Activated naive CD4-positive, alpha-beta T cell treated with anti-CD3 and anti-CD28 coated beads for 36 hours (primary cell): ENCODE results near the gene GALNT18. TPM values are rescaled to one million over a fixed set of nuclear protein-coding genes. Genes with fewer than 3 reads are reported as not detected.

Experiments used
- CTCF ChIA-PET: fragments of 350-600 bp; sonication (Branson Sonifier 250); formaldehyde crosslinking; loops from one replicate; lab custom pipeline; 2021; ENCODE audit warnings: antibody characterized with exemption; lab: Charles Lee
- DNase-seq: peaks from one replicate; pipeline ENCODE4 v3.0.0-alpha.2; 2020
- H3K27ac Mint-ChIP-seq: one replicate; pipeline ENCODE4 v1.8.0; 2021; ENCODE audit warnings: mild to moderate bottlenecking, mixed read lengths
- H3K27me3 Mint-ChIP-seq: one replicate; pipeline ENCODE4 v1.8.0; 2021; ENCODE audit warnings: low read depth, mixed read lengths
- H3K36me3 Mint-ChIP-seq: one replicate; pipeline ENCODE4 v1.8.0; 2021; ENCODE audit warnings: low read depth, mixed read lengths
- H3K4me1 Mint-ChIP-seq: one replicate; pipeline ENCODE4 v1.8.0; 2021; ENCODE audit warnings: low read depth, mixed read lengths
- H3K4me3 Mint-ChIP-seq: one replicate; pipeline ENCODE4 v1.8.0; 2021; ENCODE audit warnings: mild to moderate bottlenecking, moderate library complexity, mixed read lengths
- H3K9me3 Mint-ChIP-seq: one replicate; pipeline ENCODE4 v1.8.0; 2021; ENCODE audit warnings: mixed read lengths
- intact Hi-C: fragments of 100-400 bp; cut with micrococcal nuclease; formaldehyde crosslinking; loops from one replicate; pipeline ENCODE4 v1.15.1; 2023
- total RNA-seq, 2 experiments: library from RNA; stranded (reverse); gene quantifications; one replicate each; pipeline ENCODE4 v1.2.3, GENCODE V29; 2021

Gene GALNT18
- total RNA-seq, 2 experiments from 2014 or later = 4.3 to 4.7 TPM

DNA sequence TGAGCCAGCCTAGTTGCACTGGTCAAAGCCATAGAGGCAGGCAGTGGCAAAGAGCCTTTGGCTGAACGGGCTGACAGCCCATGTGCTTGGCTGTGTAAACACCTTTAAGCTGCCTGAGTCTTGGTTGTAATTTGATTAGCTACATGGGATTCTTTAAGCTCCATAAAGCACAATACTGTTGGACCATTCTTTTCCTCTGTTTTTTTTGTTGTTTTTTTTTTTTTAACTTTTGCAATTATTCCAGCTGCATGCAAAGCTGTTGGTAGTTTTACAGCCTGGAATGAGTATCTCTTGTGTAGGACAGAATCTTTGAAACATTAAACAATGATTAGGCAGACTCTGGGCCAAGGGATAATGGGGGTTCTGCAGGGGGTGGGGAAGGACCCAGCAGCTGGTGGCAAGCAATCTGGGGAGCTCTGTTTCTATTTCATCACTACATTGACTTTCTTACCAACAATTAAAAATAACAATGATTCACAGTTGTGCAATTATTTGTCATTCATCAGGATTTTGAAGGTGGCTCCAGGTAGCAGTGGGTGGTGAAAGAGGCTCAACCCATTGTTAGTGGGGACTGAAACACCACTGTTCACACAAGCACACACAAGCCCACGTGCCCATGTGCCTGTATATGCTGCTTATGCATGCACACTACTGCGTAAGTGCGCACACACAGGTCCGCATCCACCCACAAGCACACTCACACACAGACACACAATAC, 199.2 kb downstream of the GALNT18 start:
- Mint-ChIP-seq H3K4me3 (no peak overlapping the region), H3K36me3 (no peaks in the 10 kb centered on the region), H3K4me1 (no peaks in the 10 kb centered on the region), H3K27ac (no peak overlapping the region), H3K27me3 (no peaks in the 10 kb centered on the region), H3K9me3 (no peaks in the 10 kb centered on the region)
- CTCF ChIA-PET = no interaction called here
- no peak for DNase-seq
- intact Hi-C loops = no loop called here

DNA sequence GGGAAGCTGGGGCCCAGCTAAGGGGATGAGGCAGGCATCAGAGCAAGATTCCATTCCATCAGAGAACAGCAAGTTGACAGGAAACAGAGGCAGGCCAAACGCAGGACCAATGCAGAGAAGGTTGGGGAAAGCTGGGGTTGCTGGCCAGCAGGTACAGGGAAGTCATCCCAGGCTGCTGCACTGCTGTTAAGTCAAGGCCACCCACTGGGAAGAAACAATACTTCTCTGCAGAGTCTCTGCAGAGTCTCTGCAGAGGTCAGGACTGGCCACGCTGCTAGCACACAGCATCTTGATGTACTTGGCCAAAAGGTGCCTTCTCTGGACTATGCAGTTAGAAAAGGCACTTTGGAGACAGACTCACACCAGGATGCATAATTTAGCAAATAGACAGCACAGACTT, 200.3 kb downstream of the GALNT18 start:
- CTCF ChIA-PET = no interaction called here
- Mint-ChIP-seq H3K27me3 (peaks cover 1% of the 10 kb centered on the region), H3K27ac (no peak overlapping the region), H3K4me3 (no peak overlapping the region), H3K36me3 (no peaks in the 10 kb centered on the region), H3K4me1 (no peaks in the 10 kb centered on the region), H3K9me3 (no peaks in the 10 kb centered on the region)
- no peak for DNase-seq
- intact Hi-C loops = no loop called here

DNA sequence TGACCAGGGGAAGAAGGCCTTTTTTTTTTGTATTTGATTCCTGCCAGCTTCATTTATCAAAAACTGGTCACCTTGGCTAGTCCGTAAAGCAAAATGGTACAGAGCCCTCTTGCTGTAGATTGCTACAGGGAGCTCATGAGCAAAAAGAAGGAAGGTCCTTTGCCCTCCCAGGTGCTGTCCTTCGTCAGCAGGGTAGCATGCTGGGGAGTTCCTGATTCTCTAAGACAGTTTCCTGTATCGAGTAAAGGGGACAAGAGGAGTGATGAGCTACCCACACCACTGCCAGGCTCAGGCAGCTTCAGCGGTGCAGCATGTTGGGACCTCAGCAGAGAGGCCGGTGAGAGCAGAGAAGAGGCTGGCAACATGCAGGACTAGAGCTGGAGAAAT, 200.9 kb downstream of the GALNT18 start:
- Mint-ChIP-seq H3K9me3 (no peaks in the 10 kb centered on the region), H3K27me3 (peaks cover 6% of the 10 kb centered on the region), H3K4me1 (no peaks in the 10 kb centered on the region), H3K4me3 (no peak overlapping the region), H3K36me3 (no peaks in the 10 kb centered on the region), H3K27ac (no peak overlapping the region)
- intact Hi-C loops = no loop called here
- DNase-seq = no peak
- CTCF ChIA-PET = no interaction called here

DNA sequence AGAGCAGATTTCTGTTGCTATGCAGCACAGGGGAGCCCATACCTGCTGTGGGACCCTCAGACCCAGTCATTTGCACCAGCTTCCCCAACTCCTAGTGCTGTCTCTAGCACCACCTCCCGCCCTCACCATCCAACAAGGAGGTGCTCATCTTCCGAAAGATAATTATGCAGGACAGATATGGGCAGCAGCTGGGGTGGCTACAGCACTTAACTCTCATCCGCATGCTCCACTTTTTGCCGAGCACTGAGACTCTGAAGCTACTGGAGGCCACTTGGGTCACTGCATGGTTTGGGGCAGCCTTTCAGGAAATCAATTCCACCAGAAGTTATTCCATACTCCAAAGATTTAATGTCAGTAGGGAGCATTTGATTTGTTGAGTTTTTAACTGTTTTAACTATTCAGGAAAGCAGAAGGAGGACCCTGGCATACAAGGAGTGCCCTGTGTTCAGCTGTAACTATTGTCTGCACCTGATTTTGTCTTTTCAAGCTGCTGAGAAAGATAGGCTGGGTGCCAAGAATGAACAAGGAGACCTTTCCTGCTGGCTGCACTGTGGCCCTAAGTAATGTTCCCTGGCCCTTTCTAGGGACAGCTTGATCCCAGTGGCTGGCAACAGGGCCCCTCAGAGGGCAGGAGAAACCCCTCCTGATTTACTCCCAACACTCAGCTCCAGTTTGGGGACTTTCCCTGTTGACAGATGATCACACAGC, 201.5 kb downstream of the GALNT18 start:
- CTCF ChIA-PET = interaction anchor here (0.6 kb wide), 1 partner anchor 402 kb away, joined by 3 read pairs; no protein-coding TSS in a partner anchor
- no peaks in the 10 kb centered on the region for H3K9me3 Mint-ChIP-seq
- peaks cover 6% of the 10 kb centered on the region for H3K27me3 Mint-ChIP-seq
- no peaks in the 10 kb centered on the region for H3K4me1 Mint-ChIP-seq
- intact Hi-C loops = no loop called here
- no peak overlapping the region for H3K27ac Mint-ChIP-seq
- DNase-seq = no peak
- no peak overlapping the region for H3K4me3 Mint-ChIP-seq
- no peaks in the 10 kb centered on the region for H3K36me3 Mint-ChIP-seq

DNA sequence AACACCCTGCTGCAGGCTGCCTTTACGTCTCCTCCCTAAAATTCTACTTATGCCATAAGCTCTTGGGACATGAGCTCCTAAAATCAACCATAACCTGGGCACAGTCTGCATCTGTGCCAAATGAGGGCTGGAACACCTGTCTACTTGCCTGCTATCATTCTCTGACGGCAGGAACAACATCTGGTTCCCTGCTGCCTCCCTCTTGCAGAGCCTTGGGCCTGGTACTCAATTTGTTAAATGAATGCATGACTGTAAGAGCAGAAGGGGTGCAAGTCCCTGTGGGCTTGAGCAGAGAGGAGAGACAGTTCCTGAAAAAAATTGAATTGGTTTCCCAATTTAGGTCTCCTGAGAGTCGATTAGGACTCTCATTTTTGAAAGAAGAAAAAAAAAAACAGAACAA, 202.1 kb downstream of the GALNT18 start:
- Mint-ChIP-seq H3K36me3 (no peaks in the 10 kb centered on the region), H3K27me3 (peaks cover 9% of the 10 kb centered on the region), H3K27ac (no peak overlapping the region), H3K9me3 (no peaks in the 10 kb centered on the region), H3K4me1 (no peaks in the 10 kb centered on the region), H3K4me3 (no peak overlapping the region)
- CTCF ChIA-PET = interaction anchor here (0.6 kb wide), 1 partner anchor 401 kb away, joined by 3 read pairs; no protein-coding TSS in a partner anchor
- no peak for DNase-seq
- intact Hi-C loops = no loop called here

DNA sequence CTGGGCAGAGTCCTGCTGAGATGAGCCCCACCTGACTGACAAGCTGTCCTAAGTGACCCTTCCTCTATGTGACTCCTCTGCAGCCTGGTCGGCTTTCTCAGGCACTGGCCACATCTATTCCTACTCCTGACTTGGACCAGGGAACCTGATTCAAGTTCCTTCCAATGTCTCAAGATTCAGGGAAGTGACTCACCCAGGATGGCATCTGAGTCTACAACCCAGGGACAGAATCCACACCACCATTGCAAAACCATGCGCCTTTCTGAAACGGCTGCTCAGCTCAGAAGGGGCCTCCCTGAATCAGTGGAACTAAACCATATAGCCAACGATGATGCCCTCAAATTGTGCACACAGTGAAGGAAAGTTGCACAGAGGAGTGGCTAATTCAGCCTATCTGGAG, 204.9 kb downstream of the GALNT18 start:
- Mint-ChIP-seq H3K9me3 (no peaks in the 10 kb centered on the region), H3K36me3 (no peaks in the 10 kb centered on the region), H3K27me3 (peaks cover 9% of the 10 kb centered on the region), H3K27ac (no peak overlapping the region), H3K4me3 (no peak overlapping the region), H3K4me1 (no peaks in the 10 kb centered on the region)
- no peak for DNase-seq
- CTCF ChIA-PET = no interaction called here
- intact Hi-C loops = no loop called here

DNA sequence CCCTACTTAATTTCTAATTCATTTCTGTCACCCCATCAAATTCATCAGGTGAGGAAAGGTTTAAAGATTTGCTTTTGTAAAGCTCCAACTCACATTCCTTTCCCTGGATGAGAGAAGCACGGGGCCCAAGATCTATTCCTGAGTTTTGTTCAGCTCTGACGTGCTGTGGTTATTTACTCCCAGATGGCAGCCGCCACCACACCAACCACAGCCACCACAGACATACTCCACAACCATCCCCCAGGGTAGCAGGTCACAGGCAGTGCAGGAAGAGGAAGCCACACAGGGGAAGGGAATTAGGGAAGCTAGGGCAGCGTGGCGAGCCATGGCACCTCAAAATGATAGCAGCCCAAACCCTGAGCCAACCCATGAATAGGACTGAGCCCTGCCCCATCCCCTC, 205.3 kb downstream of the GALNT18 start:
- no peak for DNase-seq
- no peaks in the 10 kb centered on the region for H3K9me3 Mint-ChIP-seq
- no peaks in the 10 kb centered on the region for H3K4me1 Mint-ChIP-seq
- CTCF ChIA-PET = no interaction called here
- H3K27me3 Mint-ChIP-seq = peaks cover 9% of the 10 kb centered on the region
- H3K36me3 Mint-ChIP-seq = no peaks in the 10 kb centered on the region
- intact Hi-C loops = no loop called here
- no peak overlapping the region for H3K27ac Mint-ChIP-seq
- H3K4me3 Mint-ChIP-seq = no peak overlapping the region

DNA sequence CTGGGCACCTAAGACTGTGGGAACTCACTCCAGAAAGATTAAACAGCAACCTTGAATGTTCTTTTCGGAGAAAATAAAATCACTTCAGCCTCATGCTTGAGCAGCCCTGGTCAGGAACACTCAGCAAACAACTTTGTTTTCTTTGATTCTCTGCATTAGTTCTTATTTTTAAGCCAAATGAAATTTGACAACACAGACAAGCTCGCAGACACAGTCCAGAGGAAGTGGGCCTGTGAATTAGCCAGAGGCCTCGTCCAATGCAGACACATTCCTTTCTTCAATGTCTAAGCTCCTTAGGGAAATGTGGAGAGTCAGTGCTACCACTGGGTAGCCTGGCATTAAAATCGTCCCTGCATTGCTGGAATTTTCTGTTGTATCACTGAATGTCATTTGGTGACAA, 205.9 kb downstream of the GALNT18 start:
- peaks cover 9% of the 10 kb centered on the region for H3K27me3 Mint-ChIP-seq
- no peak for DNase-seq
- no peak overlapping the region for H3K4me3 Mint-ChIP-seq
- H3K4me1 Mint-ChIP-seq = no peaks in the 10 kb centered on the region
- H3K9me3 Mint-ChIP-seq = no peaks in the 10 kb centered on the region
- intact Hi-C loops = no loop called here
- CTCF ChIA-PET = no interaction called here
- no peak overlapping the region for H3K27ac Mint-ChIP-seq
- no peaks in the 10 kb centered on the region for H3K36me3 Mint-ChIP-seq

DNA sequence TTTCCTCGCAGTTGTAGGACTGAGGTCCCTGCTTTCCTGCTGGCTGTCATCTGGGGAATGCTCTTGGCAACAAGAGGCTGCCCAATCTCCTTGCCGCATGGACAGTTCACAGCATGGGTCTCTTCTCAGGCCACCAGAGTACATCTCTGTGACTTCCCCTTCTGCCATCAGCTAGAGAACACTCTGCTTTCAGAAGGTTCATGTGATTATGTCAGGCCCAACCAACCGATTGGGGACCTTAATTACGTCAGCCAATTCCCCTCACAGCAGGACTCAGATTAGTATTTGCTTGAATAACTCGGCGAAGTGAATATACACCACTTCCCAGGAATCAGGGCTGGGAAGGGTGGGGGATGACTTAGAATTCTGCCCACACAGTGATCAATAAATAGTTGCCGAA, 206.8 kb downstream of the GALNT18 start:
- Mint-ChIP-seq H3K27ac (no peak overlapping the region), H3K4me1 (no peaks in the 10 kb centered on the region), H3K4me3 (no peak overlapping the region), H3K36me3 (no peaks in the 10 kb centered on the region), H3K9me3 (no peaks in the 10 kb centered on the region), H3K27me3 (peaks cover 17% of the 10 kb centered on the region)
- no peak for DNase-seq
- CTCF ChIA-PET = no interaction called here
- intact Hi-C loops = no loop called here

DNA sequence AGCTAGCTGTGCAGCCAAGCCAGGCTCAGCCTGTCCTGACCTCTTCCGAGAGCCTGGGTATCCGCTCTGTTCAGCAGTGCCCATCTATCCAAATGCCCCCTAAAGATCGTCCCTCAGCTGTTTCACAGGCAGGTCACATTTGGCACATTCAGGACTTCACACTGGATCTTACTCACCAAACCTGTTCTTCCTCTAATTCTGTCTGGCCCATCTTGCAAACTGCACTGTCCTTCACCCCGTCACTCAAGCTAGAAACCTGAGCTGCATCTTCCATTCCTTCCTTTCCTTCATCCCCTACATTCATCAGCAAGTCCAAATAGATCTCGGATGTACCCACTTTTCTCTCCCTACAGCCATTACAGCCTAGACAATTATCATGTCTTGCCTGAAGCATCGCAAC, 208.0 kb downstream of the GALNT18 start:
- H3K9me3 Mint-ChIP-seq = no peaks in the 10 kb centered on the region
- CTCF ChIA-PET = no interaction called here
- intact Hi-C loops = no loop called here
- no peaks in the 10 kb centered on the region for H3K36me3 Mint-ChIP-seq
- no peak for DNase-seq
- H3K4me3 Mint-ChIP-seq = no peak overlapping the region
- no peak overlapping the region for H3K27ac Mint-ChIP-seq
- H3K27me3 Mint-ChIP-seq = peaks cover 17% of the 10 kb centered on the region
- no peaks in the 10 kb centered on the region for H3K4me1 Mint-ChIP-seq

DNA sequence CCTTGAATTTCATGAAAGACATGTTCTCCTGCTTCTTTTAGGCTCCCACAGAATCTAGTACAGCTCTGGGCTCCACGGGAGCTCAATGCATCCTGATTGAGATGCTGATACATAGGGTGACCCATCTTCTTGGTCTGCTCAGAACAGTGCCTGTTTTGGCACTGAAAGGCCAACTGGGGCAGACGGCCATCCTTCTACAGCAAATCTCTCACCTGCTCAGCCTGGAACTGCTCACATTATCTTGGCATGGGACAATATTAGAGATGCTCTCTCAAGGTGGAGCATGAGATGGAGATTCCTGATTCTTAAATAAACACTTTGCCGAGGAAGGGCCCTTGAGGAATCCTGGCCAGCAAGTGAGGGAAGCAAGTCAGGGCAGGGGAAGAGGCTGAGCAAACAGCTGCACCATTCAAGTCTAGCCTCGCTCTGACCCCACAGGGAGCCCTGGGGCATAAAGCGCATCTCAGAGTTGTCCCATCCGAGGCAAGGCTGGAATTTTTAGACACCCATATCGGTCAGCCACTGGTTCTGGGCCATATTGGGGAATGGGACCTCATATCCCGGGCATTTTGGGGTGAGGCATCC, 210.3 kb downstream of the GALNT18 start:
- Mint-ChIP-seq H3K27me3 (peaks cover 16% of the 10 kb centered on the region), H3K4me3 (no peak overlapping the region), H3K36me3 (no peaks in the 10 kb centered on the region), H3K27ac (no peak overlapping the region), H3K4me1 (no peaks in the 10 kb centered on the region), H3K9me3 (no peaks in the 10 kb centered on the region)
- no peak for DNase-seq
- CTCF ChIA-PET = no interaction called here
- intact Hi-C loops = no loop called here

DNA sequence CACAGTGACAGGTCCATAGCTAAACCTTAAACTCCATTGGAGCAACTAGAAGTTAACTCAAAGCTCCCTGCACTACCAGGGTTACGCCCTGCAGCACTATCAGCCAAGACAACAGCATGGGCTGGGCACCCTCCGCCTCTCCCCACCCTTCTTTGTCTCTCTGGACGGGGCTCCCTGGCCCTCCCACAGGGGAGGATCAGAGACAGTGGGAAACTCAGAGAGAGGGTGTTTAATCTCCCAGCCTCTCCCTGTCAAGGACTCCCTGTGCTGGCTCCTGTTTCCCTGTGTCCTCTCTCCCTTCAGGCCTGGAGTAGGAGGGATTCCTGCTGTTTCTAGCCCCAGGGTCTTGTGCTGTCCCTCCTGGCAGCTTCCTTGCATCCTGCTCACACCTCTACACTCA, 211.9 kb downstream of the GALNT18 start:
- H3K27me3 Mint-ChIP-seq = peaks cover 14% of the 10 kb centered on the region
- H3K27ac Mint-ChIP-seq = no peak overlapping the region
- no peak for DNase-seq
- H3K9me3 Mint-ChIP-seq = no peaks in the 10 kb centered on the region
- no peaks in the 10 kb centered on the region for H3K36me3 Mint-ChIP-seq
- no peaks in the 10 kb centered on the region for H3K4me1 Mint-ChIP-seq
- CTCF ChIA-PET = no interaction called here
- intact Hi-C loops = no loop called here
- H3K4me3 Mint-ChIP-seq = no peak overlapping the region

DNA sequence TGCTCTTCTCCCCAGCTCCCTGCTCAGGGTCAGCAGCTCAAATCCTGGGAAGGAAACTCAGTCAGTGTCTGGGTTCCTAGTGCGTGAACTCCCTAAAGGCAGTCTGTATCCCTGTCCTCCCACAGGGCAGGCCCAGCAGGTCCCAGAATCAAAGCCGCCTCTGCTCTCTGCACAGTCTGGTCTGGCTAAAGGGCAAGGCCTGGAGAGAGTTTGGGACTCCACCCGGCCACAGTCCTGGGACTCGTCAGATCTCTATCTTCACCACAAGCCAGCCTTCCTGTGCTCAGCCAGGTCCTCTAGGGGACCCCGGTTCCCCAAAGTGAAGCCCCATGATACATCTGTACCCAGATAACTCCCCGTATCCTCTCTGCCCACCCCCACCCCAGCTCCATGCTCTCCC, 212.6 kb downstream of the GALNT18 start:
- no peaks in the 10 kb centered on the region for H3K9me3 Mint-ChIP-seq
- intact Hi-C loops = no loop called here

More for the DNA sequence above, 212.6 kb downstream of the GALNT18 start:
- peaks cover 13% of the 10 kb centered on the region for H3K27me3 Mint-ChIP-seq
- CTCF ChIA-PET = no interaction called here
- no peaks in the 10 kb centered on the region for H3K4me1 Mint-ChIP-seq
- DNase-seq = no peak
- H3K36me3 Mint-ChIP-seq = no peaks in the 10 kb centered on the region
- H3K4me3 Mint-ChIP-seq = no peak overlapping the region
- no peak overlapping the region for H3K27ac Mint-ChIP-seq
